ENCODE results near the gene PPCDC. TPM values are rescaled to one million over a fixed set of nuclear protein-coding genes. Genes with fewer than 3 reads are reported as not detected.

The PPCDC gene
- total RNA-seq, 1 donor from 2014 or later = 13.1 TPM

DNA sequence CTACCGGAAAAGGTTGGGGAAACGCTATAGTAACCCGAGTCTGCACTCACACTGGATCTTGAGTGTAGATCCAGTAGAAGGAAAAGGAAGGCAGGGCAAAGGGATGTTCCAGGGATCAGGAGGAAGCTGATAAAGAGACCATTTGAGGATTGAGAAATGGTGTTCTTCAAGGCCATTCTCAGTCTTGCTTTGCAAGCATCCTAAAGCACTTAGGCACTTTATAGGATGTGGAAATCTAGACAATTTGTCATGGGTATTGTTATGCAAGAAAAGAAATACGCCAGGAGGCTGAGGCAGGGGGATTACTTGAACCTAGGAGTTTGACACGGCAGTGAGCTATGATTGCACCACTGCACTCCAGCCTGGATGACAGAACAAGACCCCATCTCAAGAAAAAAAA lies 41.2 kb upstream of the PPCDC start:
- no peaks in the 10 kb centered on the region for H3K36me3 ChIP-seq
- peak; percentile 46 for ATAC-seq
- no peak overlapping the region for H3K4me3 ChIP-seq
- no peak overlapping the region for H3K27ac ChIP-seq
- H3K27me3 ChIP-seq = no peaks in the 10 kb centered on the region
- TF ChIP-seq, protein P1, sequence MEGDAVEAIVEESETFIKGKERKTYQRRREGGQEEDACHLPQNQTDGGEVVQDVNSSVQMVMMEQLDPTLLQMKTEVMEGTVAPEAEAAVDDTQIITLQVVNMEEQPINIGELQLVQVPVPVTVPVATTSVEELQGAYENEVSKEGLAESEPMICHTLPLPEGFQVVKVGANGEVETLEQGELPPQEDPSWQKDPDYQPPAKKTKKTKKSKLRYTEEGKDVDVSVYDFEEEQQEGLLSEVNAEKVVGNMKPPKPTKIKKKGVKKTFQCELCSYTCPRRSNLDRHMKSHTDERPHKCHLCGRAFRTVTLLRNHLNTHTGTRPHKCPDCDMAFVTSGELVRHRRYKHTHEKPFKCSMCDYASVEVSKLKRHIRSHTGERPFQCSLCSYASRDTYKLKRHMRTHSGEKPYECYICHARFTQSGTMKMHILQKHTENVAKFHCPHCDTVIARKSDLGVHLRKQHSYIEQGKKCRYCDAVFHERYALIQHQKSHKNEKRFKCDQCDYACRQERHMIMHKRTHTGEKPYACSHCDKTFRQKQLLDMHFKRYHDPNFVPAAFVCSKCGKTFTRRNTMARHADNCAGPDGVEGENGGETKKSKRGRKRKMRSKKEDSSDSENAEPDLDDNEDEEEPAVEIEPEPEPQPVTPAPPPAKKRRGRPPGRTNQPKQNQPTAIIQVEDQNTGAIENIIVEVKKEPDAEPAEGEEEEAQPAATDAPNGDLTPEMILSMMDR (IDR thresholded peaks at IDR 0.05) = no peak
- no peaks in the 10 kb centered on the region for H3K4me1 ChIP-seq
- intact Hi-C loops (cut with DNase I) = no loop called here
- DNase-seq = no peak
- no peaks in the 10 kb centered on the region for H3K9me3 ChIP-seq

DNA sequence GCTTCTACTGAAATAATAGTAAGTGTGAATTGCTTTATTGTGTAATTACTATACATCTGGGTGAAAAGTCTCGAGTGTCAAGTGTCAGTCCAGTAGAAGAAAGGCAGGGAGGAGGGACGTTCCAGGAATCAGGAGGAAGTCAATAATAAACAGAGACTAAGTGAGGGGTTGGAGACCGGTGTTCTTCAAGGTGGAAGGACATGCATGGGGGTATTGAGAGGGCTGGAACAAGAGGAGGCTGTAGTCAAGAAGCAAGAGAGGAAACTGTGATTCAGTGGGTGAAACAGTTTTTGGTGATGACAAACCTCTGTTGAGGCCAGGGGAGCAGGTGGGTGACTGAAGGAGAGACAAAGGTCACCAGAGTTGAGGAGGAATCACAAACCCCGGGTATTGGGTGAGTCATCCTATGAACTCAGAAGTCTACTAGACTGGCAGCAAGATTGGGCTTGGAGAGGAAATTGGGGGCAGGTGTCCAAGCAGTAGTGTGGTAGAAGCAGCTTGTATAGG lies 39.6 kb upstream of the PPCDC start:
- TF ChIP-seq, protein P1 (IDR thresholded peaks at IDR 0.05) = no peak
- intact Hi-C loops (cut with DNase I) = no loop called here
- Histone ChIP-seq H3K27me3 (no peaks in the 10 kb centered on the region), H3K4me1 (no peaks in the 10 kb centered on the region), H3K27ac (no peak overlapping the region), H3K4me3 (no peak overlapping the region), H3K36me3 (no peaks in the 10 kb centered on the region), H3K9me3 (no peaks in the 10 kb centered on the region)
- ATAC-seq (peak; percentile 82), DNase-seq (no peak)

DNA sequence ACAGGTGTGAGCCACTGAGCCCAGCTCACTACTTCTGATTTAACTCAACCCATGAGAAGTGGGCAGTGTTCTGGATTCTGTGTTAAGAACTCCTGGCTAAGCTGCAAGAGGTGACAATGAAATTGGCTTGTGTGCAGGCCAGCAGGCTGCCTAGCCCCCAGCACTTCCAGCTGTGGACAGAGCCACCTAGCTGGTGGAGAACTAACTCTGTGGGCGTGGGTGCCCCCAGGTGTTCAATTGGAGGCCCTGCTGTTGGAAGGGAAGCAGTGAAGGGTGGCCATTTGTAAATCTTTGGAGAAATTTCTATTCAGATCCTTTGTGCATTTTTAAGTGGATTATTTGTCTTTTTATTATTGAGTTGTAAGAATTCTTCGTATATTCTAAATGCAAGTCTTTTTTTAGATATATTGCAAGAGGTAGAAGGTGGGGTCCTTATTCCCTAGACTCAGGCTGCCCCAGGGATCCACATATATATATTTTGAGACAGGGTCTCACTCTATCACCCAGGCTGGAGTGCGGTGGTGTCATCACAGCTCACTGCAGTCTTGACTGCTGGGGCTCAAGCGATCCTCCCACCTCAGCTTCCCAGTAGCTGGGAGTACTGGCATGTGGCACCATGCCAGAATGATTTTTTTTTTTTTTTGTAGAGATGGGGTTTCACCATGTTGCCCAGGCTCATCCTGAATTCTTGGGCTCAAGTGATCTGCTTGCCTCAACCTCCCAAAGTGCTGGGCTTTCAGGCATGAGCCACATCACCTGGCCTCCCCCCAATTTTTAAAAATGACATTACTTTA lies 35.2 kb upstream of the PPCDC start:
- Histone ChIP-seq H3K36me3 (no peaks in the 10 kb centered on the region), H3K27me3 (no peaks in the 10 kb centered on the region), H3K9me3 (no peaks in the 10 kb centered on the region), H3K4me1 (no peaks in the 10 kb centered on the region), H3K27ac (no peak overlapping the region), H3K4me3 (no peak overlapping the region)
- DNase-seq = no peak
- TF ChIP-seq, protein P1 (IDR thresholded peaks at IDR 0.05) = peak; percentile 50
- intact Hi-C loops (cut with DNase I) = no loop called here
- ATAC-seq = peak; percentile 79

DNA sequence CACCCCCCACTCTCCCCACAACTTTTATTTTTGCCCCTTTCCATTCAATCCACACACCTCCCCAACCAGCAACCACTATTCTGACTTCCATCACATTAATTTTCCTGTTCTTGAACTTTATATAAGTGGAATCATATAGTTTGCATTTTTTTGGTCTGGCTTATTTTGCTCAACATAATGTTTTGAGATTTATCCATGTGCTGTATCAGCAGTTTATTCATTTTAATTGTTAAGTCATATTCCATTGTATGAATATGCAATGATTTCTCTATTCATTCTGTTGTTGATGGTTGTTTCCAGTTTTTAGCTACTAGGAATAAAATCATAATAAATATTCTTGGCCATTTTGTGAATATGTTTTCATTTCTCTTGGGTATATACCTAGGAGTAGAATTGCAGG lies 33.9 kb upstream of the PPCDC start:
- H3K9me3 ChIP-seq = no peaks in the 10 kb centered on the region
- TF ChIP-seq, protein P1 (IDR thresholded peaks at IDR 0.05) = no peak
- H3K4me1 ChIP-seq = no peaks in the 10 kb centered on the region
- no peak for ATAC-seq
- H3K27me3 ChIP-seq = no peaks in the 10 kb centered on the region
- no peaks in the 10 kb centered on the region for H3K36me3 ChIP-seq
- H3K4me3 ChIP-seq = no peak overlapping the region
- intact Hi-C loops (cut with DNase I) = no loop called here
- DNase-seq = no peak
- H3K27ac ChIP-seq = no peak overlapping the region

DNA sequence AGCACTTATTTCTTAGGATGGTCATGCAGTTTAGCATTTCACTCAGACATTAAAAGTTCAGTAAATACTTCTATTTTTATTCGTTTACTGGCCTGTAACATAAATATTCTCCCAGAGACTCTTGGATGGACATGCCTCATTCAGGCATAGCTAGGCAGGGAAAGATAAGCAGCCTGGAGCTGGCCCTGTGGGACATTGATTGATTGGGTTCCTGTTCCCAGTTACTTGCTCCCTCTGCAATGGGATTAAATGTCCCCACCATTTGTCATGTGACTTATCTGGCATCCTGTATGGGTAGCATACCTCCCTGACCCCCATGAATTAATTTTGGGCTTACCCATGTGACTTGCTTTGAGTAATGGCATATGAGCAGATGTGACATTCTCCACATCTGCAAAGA lies 30.8 kb upstream of the PPCDC start:
- H3K4me3 ChIP-seq = no peak overlapping the region
- H3K27ac ChIP-seq = no peak overlapping the region
- no peaks in the 10 kb centered on the region for H3K9me3 ChIP-seq
- H3K36me3 ChIP-seq = no peaks in the 10 kb centered on the region
- intact Hi-C loops (cut with DNase I) = no loop called here
- ATAC-seq (no peak), DNase-seq (no peak)
- peaks cover 8% of the 10 kb centered on the region for H3K4me1 ChIP-seq
- H3K27me3 ChIP-seq = peaks cover 5% of the 10 kb centered on the region
- TF ChIP-seq, protein P1 (IDR thresholded peaks at IDR 0.05) = no peak
